Right atrium auricular region (tissue), 2 donors: ENCODE results near the gene P2RY6. TPM values are rescaled to one million over a fixed set of nuclear protein-coding genes. Genes with fewer than 3 reads are reported as not detected.

ENCODE experiments used
- DNase-seq: peaks from one replicate; pipeline ENCODE4 v3.0.0-alpha.2; 2019; ENCODE audit warnings: low spot score
- H3K27ac ChIP-seq, 2 donors: fragments of 200-600 bp; sonication (generic); 1 replicate in 1 of 2; 2 replicates in 1 of 2; pipeline ENCODE4 v1.5.1; 2016 to 2019
- H3K27me3 ChIP-seq, 2 donors: fragments of 200-600 bp; sonication (generic); one replicate each; pipeline versions ENCODE4 v1.5.1 to v1.6.0; 2017 to 2019
- H3K36me3 ChIP-seq: fragments of 200-600 bp; sonication (generic); one replicate; pipeline ENCODE4 v1.5.1; 2016
- H3K4me1 ChIP-seq, 2 donors: fragments of 200-600 bp; sonication (generic); one replicate each; pipeline versions ENCODE4 v1.5.1 to v1.6.0; 2017 to 2019
- H3K4me3 ChIP-seq, 2 donors: fragments of 200-600 bp; sonication (generic); 1 replicate in 1 of 2; 2 replicates in 1 of 2; pipeline ENCODE4 v1.5.1; 2017 to 2019; ENCODE audit warnings: mild to moderate bottlenecking in 1 of 2, moderate library complexity in 1 of 2
- H3K9me3 ChIP-seq, 2 donors: fragments of 200-600 bp; sonication (generic); one replicate each; pipeline ENCODE4 v1.5.1; 2019
- total RNA-seq, 2 donors: library from RNA; depleted of rRNA; stranded (reverse); fragments of >200 nt; gene quantifications; one replicate each; pipeline ENCODE4 v1.1.0, GENCODE V29; 2016
- TF ChIP-seq, protein P1 (sequence below), 2 donors: fragments of 200-600 bp; sonication (generic); IDR thresholded peaks; one replicate each; pipeline ENCODE4 v1.5.1; 2019; ENCODE audit warnings: antibody characterized with exemption in 2 of 2

P2RY6 gene
- total RNA-seq, 2 donors from 2014 or later: 0.19 to 1.9 TPM

DNA sequence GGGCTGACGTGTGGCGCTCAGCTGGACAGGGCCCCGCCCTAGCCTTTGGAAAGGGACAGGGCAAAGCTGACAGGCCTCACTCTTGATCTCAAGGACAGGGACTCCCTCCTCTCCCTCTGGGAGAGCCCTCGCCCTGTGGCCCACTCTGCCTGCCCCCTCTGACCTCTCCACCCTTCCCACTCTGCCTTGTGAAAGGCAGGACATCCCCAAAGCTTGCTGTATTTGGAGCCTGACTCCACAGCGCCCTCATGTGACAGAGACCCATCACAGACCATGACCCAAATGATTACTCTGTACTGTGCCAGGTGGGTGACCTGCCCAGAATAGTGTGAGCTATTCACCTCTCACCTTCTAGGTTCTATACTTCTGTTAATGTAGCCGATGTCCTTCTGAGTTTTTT, 35.3 kb upstream of the P2RY6 start:
- Histone ChIP-seq H3K9me3 (no peaks in the 10 kb centered on the region), H3K27ac (peak overlapping the region; percentile 76 to 87), H3K27me3 (no peaks in the 10 kb centered on the region), H3K4me3 (no peak overlapping the region), H3K4me1 (peaks cover 0 to 62% of the 10 kb centered on the region in 2 donors), H3K36me3 (peaks cover 7% of the 10 kb centered on the region)
- TF ChIP-seq, protein P1, sequence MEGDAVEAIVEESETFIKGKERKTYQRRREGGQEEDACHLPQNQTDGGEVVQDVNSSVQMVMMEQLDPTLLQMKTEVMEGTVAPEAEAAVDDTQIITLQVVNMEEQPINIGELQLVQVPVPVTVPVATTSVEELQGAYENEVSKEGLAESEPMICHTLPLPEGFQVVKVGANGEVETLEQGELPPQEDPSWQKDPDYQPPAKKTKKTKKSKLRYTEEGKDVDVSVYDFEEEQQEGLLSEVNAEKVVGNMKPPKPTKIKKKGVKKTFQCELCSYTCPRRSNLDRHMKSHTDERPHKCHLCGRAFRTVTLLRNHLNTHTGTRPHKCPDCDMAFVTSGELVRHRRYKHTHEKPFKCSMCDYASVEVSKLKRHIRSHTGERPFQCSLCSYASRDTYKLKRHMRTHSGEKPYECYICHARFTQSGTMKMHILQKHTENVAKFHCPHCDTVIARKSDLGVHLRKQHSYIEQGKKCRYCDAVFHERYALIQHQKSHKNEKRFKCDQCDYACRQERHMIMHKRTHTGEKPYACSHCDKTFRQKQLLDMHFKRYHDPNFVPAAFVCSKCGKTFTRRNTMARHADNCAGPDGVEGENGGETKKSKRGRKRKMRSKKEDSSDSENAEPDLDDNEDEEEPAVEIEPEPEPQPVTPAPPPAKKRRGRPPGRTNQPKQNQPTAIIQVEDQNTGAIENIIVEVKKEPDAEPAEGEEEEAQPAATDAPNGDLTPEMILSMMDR (IDR thresholded peaks at IDR 0.05): peak; percentile 27 to 71
- DNase-seq: no peak

DNA sequence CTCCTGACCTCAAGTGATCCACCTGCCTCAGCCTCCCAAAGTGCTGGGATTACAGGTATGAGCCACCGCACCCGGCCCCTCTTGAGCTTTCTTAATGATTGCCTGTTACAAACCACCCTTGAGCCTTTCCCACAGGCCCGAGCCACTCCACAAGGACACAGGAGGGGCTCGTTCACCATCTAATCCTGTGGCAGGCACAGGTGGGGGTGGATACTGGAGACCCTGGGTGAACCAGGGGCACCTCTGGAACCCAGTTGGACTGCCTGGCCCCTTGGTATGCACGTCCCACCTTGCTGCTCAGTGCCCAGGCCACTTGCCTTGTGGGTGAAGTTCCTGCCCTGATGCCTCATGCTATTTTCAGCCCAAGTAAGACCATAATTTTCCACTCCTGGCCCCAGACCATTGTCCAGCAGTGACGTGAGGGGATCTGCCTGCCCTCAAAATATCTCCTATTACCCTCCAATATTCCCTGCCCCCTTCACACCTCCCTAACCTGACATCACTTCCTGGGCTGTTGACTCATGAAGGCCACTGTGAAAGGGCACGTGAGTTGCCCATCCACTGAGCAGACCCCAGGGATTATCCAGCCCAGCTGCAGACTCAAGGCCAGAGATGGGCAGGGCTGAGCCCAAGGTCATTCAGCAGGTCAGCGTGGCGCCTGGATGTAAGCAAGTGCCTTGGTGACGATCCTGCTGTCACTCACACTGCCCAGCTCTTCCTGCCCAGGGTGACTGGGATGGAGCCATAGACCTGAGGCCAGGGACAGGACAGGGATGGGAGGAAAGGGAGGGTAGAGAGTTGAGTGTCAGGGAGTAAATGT, 34.5 kb upstream of the P2RY6 start:
- no peak for DNase-seq

DNA sequence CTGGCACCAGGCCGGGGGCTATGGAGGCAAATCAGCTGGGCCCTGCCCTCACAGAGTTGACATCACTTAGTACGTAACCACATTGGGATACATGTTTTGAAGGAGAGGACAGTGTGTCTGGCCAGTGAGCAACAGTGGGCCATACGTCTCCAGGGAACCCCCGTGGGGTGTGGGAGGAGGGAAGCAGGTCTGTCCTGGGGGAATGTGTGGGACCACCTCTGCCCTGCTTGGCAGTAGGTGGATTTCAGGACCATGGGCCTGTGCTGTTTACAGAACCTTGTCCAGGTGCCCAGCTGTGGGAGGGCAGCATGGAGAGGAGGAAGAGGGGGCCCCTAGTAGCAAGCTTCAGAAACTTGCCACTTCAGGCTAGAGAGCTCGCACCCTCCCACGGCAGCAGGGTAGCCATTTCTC, 33.0 kb upstream of the P2RY6 start:
- TF ChIP-seq, protein P1 (IDR thresholded peaks at IDR 0.05): no peak
- H3K36me3 ChIP-seq: peaks cover 7% of the 10 kb centered on the region
- H3K27me3 ChIP-seq: no peaks in the 10 kb centered on the region
- no peak overlapping the region for H3K4me3 ChIP-seq
- H3K9me3 ChIP-seq: no peaks in the 10 kb centered on the region
- peaks cover 0 to 65% of the 10 kb centered on the region in 2 donors for H3K4me1 ChIP-seq
- DNase-seq: no peak
- H3K27ac ChIP-seq: peak overlapping the region; percentile 76 to 87

More for the DNA sequence above, 34.5 kb upstream of the P2RY6 start:
- peaks cover 7% of the 10 kb centered on the region for H3K36me3 ChIP-seq
- H3K4me3 ChIP-seq: no peak overlapping the region
- no peaks in the 10 kb centered on the region for H3K9me3 ChIP-seq
- peaks cover 0 to 71% of the 10 kb centered on the region in 2 donors for H3K4me1 ChIP-seq
- TF ChIP-seq, protein P1 (IDR thresholded peaks at IDR 0.05): no peak
- peak overlapping the region; percentile 76 to 87 for H3K27ac ChIP-seq
- no peaks in the 10 kb centered on the region for H3K27me3 ChIP-seq

DNA sequence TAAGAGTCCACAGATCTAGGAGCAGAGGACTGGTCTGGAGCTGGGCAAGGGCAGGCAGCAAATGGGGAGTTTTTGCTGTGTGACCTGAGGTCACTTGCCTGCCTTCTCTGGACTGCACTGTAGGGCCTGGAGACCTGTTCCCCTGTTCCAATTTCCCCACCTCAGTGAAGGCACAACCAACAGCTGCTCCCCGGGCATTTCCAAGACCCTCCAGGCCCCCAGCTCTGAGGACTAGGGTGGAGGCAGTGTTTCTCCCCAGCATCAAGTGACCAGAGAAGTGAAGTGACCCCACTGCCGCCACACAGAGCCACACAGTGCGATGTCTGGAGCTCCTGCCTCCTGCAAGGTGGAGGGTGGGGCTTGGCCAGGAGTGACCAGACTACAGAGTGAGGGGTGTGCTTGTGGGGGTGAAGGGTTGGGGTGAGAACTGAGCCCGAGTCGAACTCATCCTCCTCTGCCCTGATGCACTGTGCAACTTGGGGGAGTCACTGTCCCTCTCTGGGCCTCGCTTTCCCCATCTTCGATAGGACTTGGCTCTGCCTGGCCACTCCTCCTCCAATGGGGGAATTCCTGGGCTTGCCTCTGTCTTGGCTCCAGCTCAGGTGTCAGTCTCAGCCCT, 32.5 kb upstream of the P2RY6 start:
- Histone ChIP-seq H3K36me3 (peaks cover 5% of the 10 kb centered on the region), H3K27me3 (no peaks in the 10 kb centered on the region), H3K27ac (peak overlapping the region; percentile 76 to 87), H3K4me3 (no peak overlapping the region), H3K9me3 (no peaks in the 10 kb centered on the region), H3K4me1 (peaks cover 0 to 65% of the 10 kb centered on the region in 2 donors)
- DNase-seq: no peak
- TF ChIP-seq, protein P1 (IDR thresholded peaks at IDR 0.05): no peak

DNA sequence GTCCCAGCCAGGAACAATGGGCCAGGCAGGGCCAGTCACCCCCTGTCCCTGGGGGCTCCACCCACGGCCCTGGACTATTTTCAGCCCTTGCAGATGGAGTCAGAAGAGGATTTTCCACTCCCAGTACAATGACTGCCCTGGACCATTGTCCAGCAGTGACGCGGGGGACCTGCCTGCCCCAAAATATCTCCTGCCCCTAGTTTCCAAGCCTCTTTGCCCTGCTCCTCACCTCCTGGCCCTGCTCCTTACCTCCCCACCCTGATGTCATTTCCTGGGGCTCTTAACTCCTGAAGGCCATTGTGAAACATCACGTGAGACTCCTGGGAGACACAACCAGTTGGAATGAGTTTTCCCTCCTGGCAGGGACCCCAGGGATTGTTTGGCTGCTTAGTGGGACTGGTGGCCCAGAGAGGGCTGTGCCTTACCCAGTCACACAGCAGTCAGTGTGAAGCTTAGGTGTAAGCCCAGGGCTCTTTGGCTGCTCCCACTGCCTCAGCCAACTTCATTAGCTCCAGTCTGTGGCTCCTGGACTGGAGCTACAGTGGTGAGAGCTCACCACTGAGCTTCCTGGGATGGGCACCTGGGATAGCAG, 31.9 kb upstream of the P2RY6 start:
- no peak overlapping the region for H3K4me3 ChIP-seq
- H3K36me3 ChIP-seq: no peaks in the 10 kb centered on the region
- TF ChIP-seq, protein P1 (IDR thresholded peaks at IDR 0.05): no peak
- no peaks in the 10 kb centered on the region for H3K9me3 ChIP-seq
- no peaks in the 10 kb centered on the region for H3K27me3 ChIP-seq
- peak overlapping the region; percentile 76 to 87 for H3K27ac ChIP-seq
- H3K4me1 ChIP-seq: peaks cover 0 to 65% of the 10 kb centered on the region in 2 donors
- peak; percentile 70 for DNase-seq
